Measurements from ENCODE around the gene SAMM50.

DNA sequence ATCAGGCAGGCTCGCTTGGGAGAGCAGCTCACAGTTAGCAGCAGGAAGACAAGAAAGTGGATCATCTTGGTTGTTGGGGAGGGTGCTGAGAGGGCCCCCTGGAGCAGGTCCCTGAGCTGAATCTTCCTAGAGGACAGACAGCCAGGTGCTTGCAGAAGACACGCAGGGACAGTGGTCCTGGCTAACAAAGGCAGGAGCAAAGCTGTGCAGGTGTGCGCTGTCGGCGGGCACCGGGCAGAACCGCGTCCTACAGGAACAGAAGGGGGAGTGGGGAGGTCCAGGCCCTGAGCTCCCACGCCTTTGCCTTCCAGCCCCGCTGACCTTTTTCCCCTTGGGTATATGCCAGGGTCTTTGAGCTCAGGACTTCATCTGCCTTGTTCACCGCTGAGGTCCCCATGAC is 38.8 kb downstream of the SAMM50 start:
- TF ChIP-seq EZH2phosphoT487 (IDR thresholded peaks at IDR 0.05; ENCODE audit: insufficient read depth, low read depth): no peak
- no peak for TF ChIP-seq EZH2 (IDR thresholded peaks at IDR 0.05; ENCODE audit: insufficient read depth, poor library complexity, severe bottlenecking)

Data from GM23248 (cell line).